ENCODE data around the gene MAGEA1. TPM values are rescaled to one million over a fixed set of nuclear protein-coding genes. Genes with fewer than 3 reads are reported as not detected.
A peak's percentile ranks its signal among the peaks of the same experiment; 100 is the strongest.

MAGEA1 gene
- total RNA-seq, 4 donors from 2014 or later = not detected

- Histone ChIP-seq H3K4me3 (no peak overlapping the region), H3K4me1 (no peaks in the 10 kb centered on the region), H3K36me3 (no peaks in the 10 kb centered on the region), H3K27ac (no peak overlapping the region), H3K9me3 (no peaks in the 10 kb centered on the region), H3K27me3 (peaks cover 0 to 3% of the 10 kb centered on the region in 2 donors)
- TF ChIP-seq POLR2A (IDR thresholded peaks at IDR 0.05) (no peak), CTCF (IDR thresholded peaks at IDR 0.05) (no peak)
- intact Hi-C loops (cut with DNase I; ENCODE audit: low total_unique reads) = no loop called here
- no peak for DNase-seq
These were observed 46.5 kb downstream of the MAGEA1 start for GRCh38 chrX:153225438-153226098.

GRCh38 chrX:153226344-153227185, 47.5 kb downstream of the MAGEA1 start:
- Histone ChIP-seq H3K27me3 (peaks cover 0 to 10% of the 10 kb centered on the region in 2 donors), H3K9me3 (no peaks in the 10 kb centered on the region), H3K27ac (no peak overlapping the region), H3K4me3 (no peak overlapping the region), H3K4me1 (no peaks in the 10 kb centered on the region), H3K36me3 (no peaks in the 10 kb centered on the region)
- TF ChIP-seq CTCF (IDR thresholded peaks at IDR 0.05) (no peak), POLR2A (IDR thresholded peaks at IDR 0.05) (no peak)
- intact Hi-C loops (cut with DNase I; ENCODE audit: low total_unique reads) = no loop called here
- peak; percentile 24 to 28 for DNase-seq

Other genes starting within 250 kb of the MAGEA1 start
- gene PNMA5, start 185.2 kb upstream of the MAGEA1 start, total RNA-seq = under 1 TPM in 1 of 4 donors, not detected in 3; 0.07 TPM
- gene PNMA3, start 122.8 kb upstream of the MAGEA1 start, total RNA-seq = 1 to 10 TPM in 1 of 4 donors, under 1 TPM in 1, not detected in 2; 0.49 to 4.8 TPM
- gene PNMA6A, start 106.8 kb upstream of the MAGEA1 start, total RNA-seq = 1 to 10 TPM in 2 of 4 donors, not detected in 2; 2.3 to 7.7 TPM
- not detected for gene PNMA6F, start 142.5 kb downstream of the MAGEA1 start, total RNA-seq
- gene ZNF275, start 154.9 kb downstream of the MAGEA1 start, total RNA-seq = 10 to 100 TPM in 2 of 4 donors, 1 to 10 TPM in 2; 4.9 to 18.3 (median 11.2) TPM
- not detected for gene PNMA6E, start 222.1 kb downstream of the MAGEA1 start, total RNA-seq
- gene ZFP92, start 232.2 kb downstream of the MAGEA1 start, total RNA-seq = 1 to 10 TPM in 2 of 4 donors, under 1 TPM in 2; 0.26 to 2.4 (median 0.88) TPM